ENCODE results near the gene C14orf132. TPM values are rescaled to one million over a fixed set of nuclear protein-coding genes. Genes with fewer than 3 reads are reported as not detected.
"Not testable (repeated sequence)": the region's sequence is repeated elsewhere in the genome, so short reads cannot be mapped to it uniquely, and the experiment has no call there.

Gene C14orf132
- total RNA-seq (2014; rRNA removed; shearing (Covaris generic); ENCODE audit: low replicate concordance), result 1.3 and 2.6 TPM in 2 replicates

DNA sequence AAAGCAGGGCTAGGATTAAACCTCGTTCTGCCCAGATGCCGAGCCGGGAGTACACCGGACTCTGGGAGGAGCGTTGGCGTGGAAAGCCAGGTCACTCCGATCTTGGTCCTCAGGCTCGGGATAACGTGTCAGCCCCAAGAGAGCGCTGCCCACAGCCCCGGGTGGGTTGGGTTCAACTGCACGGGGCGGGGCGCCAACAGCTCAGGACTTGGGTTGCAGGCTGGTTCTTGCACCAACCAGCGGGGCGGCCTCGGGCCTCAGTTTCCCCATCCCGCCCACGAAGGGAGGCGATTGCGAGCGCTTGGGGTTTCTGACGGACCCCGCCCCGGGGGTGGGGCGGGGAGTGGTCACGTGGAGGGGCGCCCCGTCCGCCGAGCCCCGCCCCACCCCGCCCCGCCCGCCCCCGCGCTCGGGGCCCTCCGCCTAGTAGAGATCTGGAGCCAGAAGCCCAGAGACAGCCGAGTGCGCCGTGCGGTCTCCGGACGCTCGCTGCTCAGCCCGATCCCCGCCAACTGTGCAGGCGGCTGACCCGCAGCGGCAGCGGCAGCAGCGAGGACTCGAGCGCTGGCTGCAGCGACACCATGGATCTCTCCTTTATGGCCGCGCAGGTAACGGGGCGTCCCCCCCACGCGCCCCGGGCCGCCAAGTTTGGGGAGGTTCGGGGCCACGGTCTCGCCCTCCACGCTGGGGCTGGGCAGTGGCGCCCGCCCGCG is at the start of gene C14orf132:
Gene C14orf132, plus strand, starts transcription at position 443 of the 713 bp plus-strand sequence. Its CDS starts 139 bp downstream, at position 582.
- in situ Hi-C loops (cut with HindIII; ENCODE audit: low pct_unique_long_range_greater_than_20kb, low sequenced_read_pairs), result no loop called here
- peak; percentile 45 for DNase-seq (ENCODE audit: low read depth)

DNA sequence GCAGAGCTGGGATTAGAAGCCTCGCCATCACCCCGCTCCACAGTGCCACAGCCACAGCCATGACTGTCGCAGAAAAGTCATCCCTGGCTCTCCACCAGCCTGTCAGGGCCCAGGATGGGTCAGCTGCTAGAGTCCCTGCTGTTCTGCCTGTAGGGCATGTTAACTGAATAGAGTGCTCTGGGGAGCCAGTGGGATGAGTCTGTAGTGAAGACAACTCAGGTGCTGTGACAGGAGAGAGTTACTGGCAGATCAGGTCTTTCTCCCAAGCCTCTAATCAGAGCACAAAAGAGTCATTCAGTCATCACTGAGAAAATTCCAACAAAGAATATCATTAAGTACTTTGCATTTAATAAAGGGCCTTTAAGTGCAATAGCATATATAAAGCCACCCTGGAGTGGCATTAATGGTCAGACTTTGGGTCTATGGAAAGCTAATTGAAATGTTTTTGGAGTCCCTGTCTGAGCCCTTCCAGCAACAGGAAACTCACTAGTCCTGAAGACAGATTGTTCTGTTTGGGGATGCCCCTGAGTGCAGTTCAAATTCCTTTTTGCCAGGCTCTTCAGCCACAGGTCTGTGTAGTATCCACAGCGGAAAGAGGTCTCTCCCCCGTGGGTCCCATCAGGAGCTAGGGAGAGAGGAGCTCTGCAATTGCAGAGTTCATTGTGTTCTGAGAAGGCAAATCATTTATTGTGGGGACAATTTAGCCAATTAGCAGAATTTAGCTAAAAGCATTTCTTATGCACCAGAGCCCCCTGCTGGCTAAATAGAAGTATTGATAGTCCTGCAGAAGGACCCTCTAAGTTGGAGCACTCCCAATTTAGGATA is 45.2 kb upstream of the C14orf132 start:
- DNase-seq (ENCODE audit: low read depth), result peak; percentile 27
- in situ Hi-C loops (cut with HindIII; ENCODE audit: low pct_unique_long_range_greater_than_20kb, low sequenced_read_pairs), result no loop called here

DNA sequence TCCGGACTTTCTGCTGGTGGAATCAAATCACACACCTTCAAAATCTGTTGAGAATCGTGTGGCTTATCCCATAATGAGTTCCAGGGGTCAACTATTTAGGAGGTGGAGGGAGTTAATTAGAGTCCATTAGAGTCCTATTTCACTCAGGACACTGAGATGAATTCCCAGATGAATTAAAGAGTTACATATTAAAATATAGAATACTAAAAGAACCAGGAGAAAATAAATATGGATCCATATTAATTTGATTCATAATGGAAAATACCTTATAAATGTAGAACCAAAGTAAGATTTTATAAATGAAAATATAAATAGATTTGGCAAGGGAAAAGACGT is 44.6 kb upstream of the C14orf132 start:
- in situ Hi-C loops (cut with HindIII; ENCODE audit: low pct_unique_long_range_greater_than_20kb, low sequenced_read_pairs), result no loop called here
- no peak for DNase-seq (ENCODE audit: low read depth)

DNA sequence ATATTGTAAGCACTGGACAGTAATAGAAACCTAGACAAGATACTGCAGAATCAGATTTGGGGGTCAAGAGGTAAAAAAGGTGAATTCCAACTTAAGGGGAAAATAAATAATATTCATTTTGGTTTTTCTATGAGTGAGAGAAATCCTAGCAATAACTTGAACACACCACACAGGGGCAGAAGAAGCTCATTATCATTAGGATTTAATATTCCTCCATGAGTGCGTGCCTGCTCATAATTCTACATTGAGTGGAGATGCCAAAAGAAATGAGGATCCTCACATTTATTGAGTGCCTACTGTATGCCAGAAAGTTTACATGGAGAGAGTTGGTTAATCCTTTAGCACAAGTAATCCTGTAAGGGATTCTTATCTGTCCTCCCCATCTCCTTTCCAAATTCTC is 40.5 kb upstream of the C14orf132 start:
- in situ Hi-C loops (cut with HindIII; ENCODE audit: low pct_unique_long_range_greater_than_20kb, low sequenced_read_pairs), result no loop called here
- no peak for DNase-seq (ENCODE audit: low read depth)

DNA sequence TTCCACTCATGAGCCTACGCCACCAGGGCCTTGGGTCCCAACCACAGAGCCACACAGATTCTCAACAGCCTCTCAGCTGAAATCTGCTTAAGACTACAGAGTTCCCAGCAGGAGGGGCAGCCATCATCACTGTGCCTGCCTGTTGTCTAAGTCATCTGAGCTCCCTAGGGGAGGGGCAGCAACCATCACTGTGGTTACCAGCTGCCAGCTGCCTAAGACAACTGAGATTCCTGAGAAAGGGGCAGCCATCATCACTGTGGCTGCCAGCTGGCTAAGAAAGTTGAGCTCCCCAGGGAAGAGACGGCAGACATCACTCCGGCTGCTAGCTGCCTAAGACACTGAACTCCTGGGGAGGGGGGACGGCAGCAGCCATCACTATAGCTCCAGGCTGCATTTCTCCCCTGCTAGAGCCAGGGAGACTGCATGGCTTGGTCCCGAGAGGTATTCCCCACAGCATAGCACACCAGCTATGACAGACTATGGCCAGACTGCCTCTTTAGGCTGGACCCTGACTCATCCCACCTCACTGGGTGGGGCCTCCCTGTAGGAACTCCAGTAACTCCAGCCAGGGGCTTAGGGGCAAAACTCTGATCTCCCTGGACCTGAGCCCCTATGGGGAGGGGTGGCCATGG is 37.2 kb upstream of the C14orf132 start:
- in situ Hi-C loops (cut with HindIII; ENCODE audit: low pct_unique_long_range_greater_than_20kb, low sequenced_read_pairs), result no loop called here
- no peak for DNase-seq (ENCODE audit: low read depth)

DNA sequence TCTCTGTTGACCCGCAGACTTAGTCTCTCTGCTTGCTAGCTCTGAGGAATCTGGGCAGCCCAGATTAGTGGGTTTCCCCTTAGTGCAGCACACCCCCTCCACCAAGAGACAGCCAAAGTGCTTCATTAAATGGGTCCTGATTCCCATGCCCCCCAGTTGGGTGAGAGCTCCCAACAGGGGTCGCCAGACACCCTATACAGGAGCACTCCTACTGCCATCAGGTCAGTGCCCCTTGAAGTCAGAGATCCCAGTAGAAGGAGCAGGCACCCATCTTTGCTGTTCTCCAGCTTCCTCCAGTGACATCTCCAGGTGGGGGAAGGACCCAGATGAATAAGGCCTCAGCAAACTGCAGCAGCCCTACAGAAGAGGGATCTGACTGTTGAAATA is 36.7 kb upstream of the C14orf132 start:
- in situ Hi-C loops (cut with HindIII; ENCODE audit: low pct_unique_long_range_greater_than_20kb, low sequenced_read_pairs), result no loop called here
- no peak for DNase-seq (ENCODE audit: low read depth)

DNA sequence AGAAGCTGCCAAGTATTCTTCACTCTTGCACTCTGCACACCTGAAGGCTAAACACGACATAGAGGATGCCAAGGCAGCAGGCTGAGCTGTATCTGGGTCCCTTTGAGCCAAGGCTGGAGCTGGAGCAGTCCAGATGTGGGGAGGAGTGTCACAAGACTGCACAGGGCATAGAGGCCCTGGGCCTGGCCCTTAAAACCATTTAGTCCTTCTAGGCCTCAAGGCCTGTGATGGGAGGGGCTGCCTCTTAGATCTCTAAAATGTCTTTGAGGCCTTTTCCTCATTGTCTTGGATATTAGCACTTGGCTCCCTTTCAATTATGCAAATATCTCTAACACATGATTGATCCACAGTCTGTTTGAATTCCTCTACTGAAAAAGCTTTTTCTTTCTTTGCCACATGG is 28.0 kb upstream of the C14orf132 start:
- in situ Hi-C loops (cut with HindIII; ENCODE audit: low pct_unique_long_range_greater_than_20kb, low sequenced_read_pairs), result no loop called here
- no peak for DNase-seq (ENCODE audit: low read depth)

DNA sequence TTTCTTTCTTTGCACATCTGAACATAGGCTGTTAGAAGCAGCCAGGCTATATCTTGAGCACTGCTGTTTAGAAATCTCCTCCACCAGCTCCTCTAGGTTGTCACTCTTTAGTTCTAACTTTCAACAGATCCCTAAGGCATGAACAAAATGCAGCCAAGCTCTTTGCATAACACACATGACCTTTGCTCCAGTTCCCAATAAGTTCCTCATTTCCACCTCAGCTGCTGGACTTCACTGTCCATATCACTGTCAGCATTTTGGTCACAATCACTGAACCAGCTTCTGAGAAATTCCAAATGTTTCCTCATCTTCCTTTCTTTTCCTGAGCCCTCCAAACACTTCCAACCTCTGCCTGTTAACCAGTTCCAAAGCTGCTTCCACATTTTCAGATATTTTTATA is 27.6 kb upstream of the C14orf132 start:
- in situ Hi-C loops (cut with HindIII; ENCODE audit: low pct_unique_long_range_greater_than_20kb, low sequenced_read_pairs), result no loop called here
- DNase-seq (ENCODE audit: low read depth), result no peak

DNA sequence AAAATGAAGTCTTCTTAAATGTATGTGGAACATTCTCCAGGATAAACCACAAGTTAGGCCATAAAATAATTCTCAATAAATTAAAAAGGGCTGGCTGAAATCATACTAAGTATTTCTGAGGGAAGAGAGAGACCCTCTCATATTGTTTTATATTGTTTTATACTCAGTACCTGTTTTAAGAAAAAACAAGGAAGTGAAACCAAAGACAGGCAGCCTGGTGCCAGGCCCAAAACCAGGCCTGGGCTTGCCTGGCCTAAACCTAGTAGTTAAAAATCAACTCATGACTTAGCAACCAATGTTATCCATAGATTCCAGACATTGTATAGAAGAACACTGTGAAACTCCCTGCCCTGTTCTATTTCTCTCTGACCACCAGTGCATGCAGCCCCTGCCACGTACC is 26.4 kb upstream of the C14orf132 start:
- in situ Hi-C loops (cut with HindIII; ENCODE audit: low pct_unique_long_range_greater_than_20kb, low sequenced_read_pairs); DNase-seq (ENCODE audit: low read depth): not testable (repeated sequence)

DNA sequence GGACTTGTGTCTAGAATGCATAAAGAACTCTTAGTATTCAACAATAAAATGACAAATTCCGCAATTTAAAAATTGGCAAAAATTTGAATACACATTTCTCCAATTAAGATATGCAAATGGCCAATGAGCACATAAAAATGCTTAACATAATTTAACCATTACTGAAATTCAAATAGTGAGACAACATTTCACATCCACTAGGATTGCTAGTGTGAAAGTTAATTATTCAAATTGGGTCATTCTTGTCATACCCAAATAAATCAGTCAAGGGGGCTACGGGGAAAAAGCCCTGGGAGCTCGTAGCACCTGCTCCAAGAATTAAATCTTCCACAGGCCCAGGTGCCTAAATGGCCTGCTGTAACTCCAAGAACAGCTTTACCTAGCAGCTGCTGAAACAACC is 25.0 kb upstream of the C14orf132 start:
- no peak for DNase-seq (ENCODE audit: low read depth)
- in situ Hi-C loops (cut with HindIII; ENCODE audit: low pct_unique_long_range_greater_than_20kb, low sequenced_read_pairs), result no loop called here

DNA sequence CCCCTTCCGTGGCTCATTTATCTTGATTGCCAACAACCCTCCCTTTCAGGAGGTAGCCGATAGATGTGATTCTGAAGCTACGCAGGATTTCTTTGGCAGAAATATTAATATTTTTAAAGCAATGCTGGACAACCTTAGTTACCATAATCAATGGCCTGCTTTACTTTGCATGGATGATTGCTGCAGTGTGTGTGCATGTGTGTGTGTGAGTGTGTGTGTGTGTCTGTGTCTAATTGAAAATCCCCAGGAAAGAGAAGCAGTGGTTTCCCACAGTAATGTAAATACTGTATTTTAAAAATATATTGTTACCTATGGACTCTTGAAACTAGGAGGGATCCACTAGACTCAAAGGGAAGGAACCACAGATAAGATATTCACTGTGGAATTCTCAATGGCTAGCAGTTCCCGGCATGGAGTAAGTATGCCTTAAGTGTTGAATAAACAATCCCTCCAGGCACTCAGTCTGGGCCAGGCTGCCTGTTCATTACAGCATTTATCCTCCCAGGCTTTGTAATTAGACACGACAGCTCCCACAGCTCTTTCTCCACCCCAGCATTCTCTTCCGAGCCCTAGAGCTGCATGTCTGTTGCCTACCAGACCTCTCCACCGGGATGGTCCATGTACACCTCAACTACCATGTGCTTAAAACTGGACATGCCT is 22.5 kb upstream of the C14orf132 start:
- in situ Hi-C loops (cut with HindIII; ENCODE audit: low pct_unique_long_range_greater_than_20kb, low sequenced_read_pairs), result no loop called here
- no peak for DNase-seq (ENCODE audit: low read depth)

DNA sequence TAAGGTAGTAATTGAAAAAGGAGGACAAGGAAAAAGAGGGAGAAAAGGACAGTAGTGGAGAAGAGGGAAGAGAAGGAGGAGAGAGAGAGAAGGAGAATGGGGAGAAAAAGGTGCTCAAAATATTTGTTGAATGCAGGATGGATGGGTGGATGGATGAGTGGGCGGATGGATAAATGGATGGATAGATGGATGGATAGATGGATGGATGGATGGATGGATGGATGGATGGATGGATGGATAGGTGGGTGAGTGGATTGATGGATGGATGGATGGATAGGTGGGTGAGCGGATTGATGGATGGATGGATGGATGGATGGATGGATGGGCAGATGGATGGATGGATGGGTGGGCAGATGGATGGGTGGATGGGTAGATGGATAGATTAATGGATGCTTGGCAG is 21.3 kb upstream of the C14orf132 start:
- no peak for DNase-seq (ENCODE audit: low read depth)
- in situ Hi-C loops (cut with HindIII; ENCODE audit: low pct_unique_long_range_greater_than_20kb, low sequenced_read_pairs), result no loop called here

DNA sequence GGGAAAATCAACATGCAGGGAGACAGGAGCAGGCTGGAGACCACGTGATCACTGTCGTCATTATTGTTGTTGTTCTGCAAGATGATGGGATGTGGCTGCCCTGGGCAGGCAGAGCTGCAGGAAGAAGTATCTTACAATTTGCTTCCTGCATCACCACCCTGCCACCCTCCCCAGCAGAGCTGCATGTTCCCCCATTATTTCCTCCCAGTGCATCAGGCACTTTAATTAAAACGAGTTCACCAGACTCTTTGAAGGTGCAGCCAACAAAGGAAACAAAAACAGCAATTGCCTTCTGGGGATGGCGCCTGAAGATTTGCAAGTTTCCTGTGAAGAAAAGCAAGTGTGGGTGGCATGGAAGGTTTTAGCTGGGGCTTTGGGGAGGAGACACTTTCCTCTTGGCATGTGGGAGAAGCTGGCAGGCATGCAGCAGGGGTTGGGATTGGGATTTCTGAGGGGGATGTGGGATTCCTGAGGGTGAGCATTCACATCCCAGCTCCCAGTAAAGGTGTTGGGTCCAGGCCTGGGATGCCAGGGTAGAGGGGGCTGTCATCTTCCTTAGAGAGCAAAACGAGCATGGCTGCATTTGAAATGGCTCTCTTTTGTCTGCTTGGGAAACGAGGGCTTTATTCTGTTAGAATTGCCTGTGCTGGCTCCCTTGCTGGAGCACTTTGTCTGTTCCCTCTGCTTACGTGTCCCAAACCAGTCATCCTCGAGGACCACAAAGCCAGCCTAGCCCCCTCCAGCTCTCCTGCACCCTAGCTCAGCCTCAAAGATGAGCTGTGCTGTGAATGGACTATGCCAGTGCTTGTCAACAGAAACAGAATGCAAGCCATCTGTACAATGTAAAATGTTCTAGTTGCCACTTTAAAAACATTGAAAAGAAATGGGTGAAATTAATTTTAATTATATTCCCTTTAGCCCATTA is 11.5 kb upstream of the C14orf132 start:
- no peak for DNase-seq (ENCODE audit: low read depth)
- in situ Hi-C loops (cut with HindIII; ENCODE audit: low pct_unique_long_range_greater_than_20kb, low sequenced_read_pairs), result no loop called here

DNA sequence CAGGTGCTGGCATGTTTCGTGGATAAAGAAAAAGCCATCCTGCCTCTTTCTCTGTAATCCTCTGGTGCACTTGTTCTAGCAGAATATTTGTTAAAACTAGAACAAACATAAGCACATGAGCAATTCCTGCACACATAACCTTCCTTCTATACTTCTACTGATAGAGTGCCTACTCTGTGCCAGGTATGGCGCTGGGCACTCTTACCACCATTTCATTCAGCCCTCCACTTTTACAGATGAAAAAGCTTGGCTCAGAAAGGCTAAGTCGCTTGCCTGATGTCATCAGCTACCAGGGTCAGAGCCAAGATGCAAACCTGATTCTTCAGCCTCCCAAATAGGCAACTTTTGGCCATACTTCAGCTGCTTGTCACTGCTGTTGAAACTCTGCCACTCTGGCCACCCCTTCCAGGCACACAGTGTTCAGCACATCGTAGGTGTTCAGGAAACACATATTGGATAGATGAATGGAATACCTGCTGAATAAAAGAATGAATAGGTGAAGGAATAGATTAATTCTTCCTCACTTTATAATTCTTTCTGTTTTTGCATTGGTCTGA is 10.0 kb upstream of the C14orf132 start:
- in situ Hi-C loops (cut with HindIII; ENCODE audit: low pct_unique_long_range_greater_than_20kb, low sequenced_read_pairs), result no loop called here
- DNase-seq (ENCODE audit: low read depth), result no peak

DNA sequence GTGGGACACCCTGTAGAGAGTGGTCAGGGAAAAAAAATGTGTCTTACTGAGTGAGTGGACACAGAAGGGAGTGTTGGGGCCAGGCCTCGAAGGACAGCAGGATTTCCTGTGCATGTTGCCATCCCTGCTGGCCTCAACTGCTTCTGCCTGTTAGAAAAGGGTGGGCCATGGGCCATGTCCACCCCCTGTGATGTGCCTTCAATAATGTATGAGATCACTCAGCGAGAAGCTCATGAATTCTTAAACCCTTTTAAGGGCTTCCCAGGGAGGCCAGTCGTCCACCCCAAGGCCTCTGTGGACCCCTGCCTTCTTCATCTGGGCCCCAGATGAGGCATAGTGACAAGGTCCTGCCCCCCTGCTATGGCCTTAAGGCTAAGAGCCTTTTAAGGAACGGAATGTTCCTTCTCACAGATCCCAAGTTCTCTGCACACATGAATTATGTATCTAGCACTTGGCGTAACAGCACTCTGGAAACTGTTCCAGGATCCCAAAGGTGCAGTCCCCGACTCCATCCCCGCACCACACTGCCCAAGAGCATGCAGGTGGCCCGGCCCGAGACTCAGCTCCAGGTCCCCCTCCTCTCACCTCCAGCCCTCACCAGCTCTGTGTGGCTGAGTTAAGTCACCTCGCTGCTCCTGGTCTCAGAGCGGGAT is 8.9 kb upstream of the C14orf132 start:
- in situ Hi-C loops (cut with HindIII; ENCODE audit: low pct_unique_long_range_greater_than_20kb, low sequenced_read_pairs), result no loop called here
- no peak for DNase-seq (ENCODE audit: low read depth)

DNA sequence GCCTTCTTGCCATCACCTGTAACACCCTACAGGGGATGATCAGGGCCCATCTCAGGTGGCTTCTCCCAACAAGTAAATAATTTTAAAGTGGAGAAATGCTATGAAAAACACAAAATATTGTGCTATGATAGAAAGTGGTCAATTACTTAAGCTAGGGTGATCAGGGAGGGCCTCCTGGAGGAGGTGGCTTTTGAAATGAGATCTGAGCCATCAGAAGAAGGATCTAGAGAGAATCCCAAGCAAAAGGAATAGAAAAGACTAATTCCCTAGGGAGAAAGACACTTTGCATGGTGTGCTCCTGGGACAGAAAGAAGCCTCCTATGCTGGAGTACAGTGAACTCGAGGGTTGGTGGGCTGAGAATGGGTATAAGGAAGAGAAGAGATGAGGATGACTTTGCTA is 7.5 kb upstream of the C14orf132 start:
- in situ Hi-C loops (cut with HindIII; ENCODE audit: low pct_unique_long_range_greater_than_20kb, low sequenced_read_pairs), result no loop called here

DNA sequence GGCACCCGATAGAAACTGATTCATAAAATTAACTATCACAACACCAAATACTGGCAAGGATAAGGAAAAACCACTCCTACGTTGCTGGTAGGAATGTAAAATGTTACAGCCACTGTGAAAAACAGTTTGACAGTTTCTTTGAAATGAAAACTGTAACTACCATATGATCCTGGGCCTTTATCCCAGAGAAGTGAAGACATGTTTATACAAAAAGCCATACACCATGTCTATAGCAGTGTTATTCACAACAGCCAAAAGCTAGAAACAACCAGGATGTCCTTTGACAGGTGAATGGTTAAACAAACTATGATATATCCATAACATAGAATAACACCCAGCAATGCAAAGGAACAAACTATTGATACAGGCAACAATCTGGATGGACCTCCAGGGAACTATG is 3.7 kb upstream of the C14orf132 start:
- in situ Hi-C loops (cut with HindIII; ENCODE audit: low pct_unique_long_range_greater_than_20kb, low sequenced_read_pairs), result no loop called here
- no peak for DNase-seq (ENCODE audit: low read depth)

More for the DNA sequence above, 7.5 kb upstream of the C14orf132 start:
- DNase-seq (ENCODE audit: low read depth), result no peak
